GM19468 (cell line): ENCODE measurements around the gene TAX1BP1.
A peak's percentile ranks its signal among the peaks of the same experiment; 100 is the strongest.

Experiments
- ATAC-seq: cut with Tn5 transposase; IDR thresholded peaks from one replicate; pipeline ENCODE4 v1.9.1; 2021; ENCODE audit warnings: mild to moderate bottlenecking, moderate library complexity, moderate number of reproducible peaks; ENCODE audit not compliant: unreplicated experiment; ENCODE audit errors: extremely low read depth

Gene TAX1BP1

GRCh38 chr7:27739909-27740448 is at the start of gene TAX1BP1:
TAX1BP1 (plus strand) TSS chr7:27740162; CDS start chr7:27748525, 8,363 bp downstream.
- ATAC-seq, result peak; percentile 92

- ATAC-seq, result no peak
These were observed 49.3 kb upstream of the TAX1BP1 start for GRCh38 chr7:27690649-27691048.

DNA sequence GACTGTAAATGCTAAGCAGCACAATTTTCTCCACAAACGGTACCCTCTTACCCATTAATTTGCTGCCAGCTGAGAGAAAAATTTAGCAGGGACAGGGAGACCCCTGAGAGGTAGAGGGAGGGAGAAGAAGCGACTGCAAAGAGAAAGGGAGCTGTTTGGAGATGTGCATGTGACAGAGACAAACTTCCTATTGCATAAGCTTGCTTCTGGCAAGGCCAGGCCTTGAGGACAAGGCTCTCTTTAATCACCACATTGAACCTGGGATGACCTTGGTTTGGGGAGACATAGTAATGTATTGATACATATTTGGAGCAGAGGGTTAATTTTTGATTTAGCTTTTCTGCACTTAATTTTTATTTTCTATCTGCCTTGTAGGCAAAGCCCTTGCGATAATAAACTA is 46.2 kb upstream of the TAX1BP1 start:
- ATAC-seq, result no peak

GRCh38 chr7:27695096-27695495 is 44.9 kb upstream of the TAX1BP1 start:
- no peak for ATAC-seq

DNA sequence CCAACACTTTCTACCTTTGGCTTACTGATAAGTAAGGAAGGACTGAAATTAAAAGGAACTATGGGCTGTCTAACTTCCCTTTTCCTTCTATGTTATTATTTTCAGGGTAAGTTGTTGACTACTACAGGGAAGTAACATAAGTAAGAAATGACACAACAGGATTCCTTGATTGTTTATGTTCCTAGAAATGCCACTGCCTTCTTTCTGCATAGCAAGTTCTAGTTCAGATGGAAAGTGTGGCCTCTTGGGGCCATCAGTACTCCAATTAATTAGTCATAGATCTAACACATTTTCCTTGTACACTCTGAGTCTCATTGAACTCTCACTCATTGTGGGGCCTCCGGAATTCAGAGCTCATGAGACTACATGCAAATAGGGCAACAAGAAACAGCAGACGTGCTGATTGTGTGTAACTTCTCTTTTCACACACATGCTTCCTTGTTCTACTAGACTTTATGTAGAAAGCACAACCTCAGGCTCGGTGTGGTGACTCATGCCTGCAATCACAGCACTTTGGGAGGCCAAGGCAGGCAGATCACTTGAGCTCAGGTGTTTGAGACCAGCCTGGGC is 42.0 kb upstream of the TAX1BP1 start:
- ATAC-seq, result no peak

- ATAC-seq, result no peak
These were observed 40.2 kb upstream of the TAX1BP1 start for GRCh38 chr7:27699751-27700150.

- no peak for ATAC-seq
These were observed 39.5 kb upstream of the TAX1BP1 start for GRCh38 chr7:27700501-27700900.

- ATAC-seq, result no peak
These were observed 36.8 kb upstream of the TAX1BP1 start for GRCh38 chr7:27703181-27703580.

GRCh38 chr7:27704422-27705199 is 35.4 kb upstream of the TAX1BP1 start:
- no peak for ATAC-seq

DNA sequence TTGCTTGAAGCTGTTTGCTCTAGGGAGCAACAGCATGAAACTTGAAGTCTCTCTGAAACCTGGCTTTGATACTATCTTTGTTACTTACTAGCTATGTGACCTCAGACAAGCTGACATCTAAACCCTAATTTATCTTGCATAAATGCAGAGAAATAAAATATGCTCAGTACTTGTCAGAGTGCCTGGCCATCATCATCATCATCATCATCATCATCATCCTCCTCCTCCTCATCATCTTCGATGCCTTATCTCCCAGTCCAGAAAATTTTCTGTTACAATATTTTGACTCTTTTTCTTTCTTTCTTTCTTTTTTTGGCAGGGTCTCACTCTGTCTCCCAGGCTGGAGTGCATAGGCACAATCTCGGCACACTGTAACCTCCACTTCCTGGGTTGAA is 34.8 kb upstream of the TAX1BP1 start:
- no peak for ATAC-seq

GRCh38 chr7:27708485-27708884 is 31.5 kb upstream of the TAX1BP1 start:
- no peak for ATAC-seq

GRCh38 chr7:27709137-27710075 is 30.6 kb upstream of the TAX1BP1 start:
- no peak for ATAC-seq

- ATAC-seq, result no peak
These were observed 27.7 kb upstream of the TAX1BP1 start for GRCh38 chr7:27712217-27712616.

GRCh38 chr7:27714831-27715444 is 25.0 kb upstream of the TAX1BP1 start:
- ATAC-seq, result no peak

- ATAC-seq, result no peak
These were observed 16.9 kb upstream of the TAX1BP1 start for GRCh38 chr7:27723085-27723484.

- no peak for ATAC-seq
These were observed 12.9 kb upstream of the TAX1BP1 start for GRCh38 chr7:27727058-27727457.

GRCh38 chr7:27730112-27730511 is 9.8 kb upstream of the TAX1BP1 start:
- no peak for ATAC-seq

- ATAC-seq, result no peak
These were observed 5.4 kb upstream of the TAX1BP1 start for GRCh38 chr7:27734583-27734982.

- no peak for ATAC-seq
These were observed 4.8 kb upstream of the TAX1BP1 start for GRCh38 chr7:27735165-27735564.

GRCh38 chr7:27735831-27736230 is 4.1 kb upstream of the TAX1BP1 start:
- ATAC-seq, result no peak
